Activated T-cell treated with anti-CD3 and anti-CD28 coated beads, Interleukin-2, amount 50 U/mL, for 4 hours (primary cell): ENCODE data around the gene TMEM244. TPM values are rescaled to one million over a fixed set of nuclear protein-coding genes. Genes with fewer than 3 reads are reported as not detected.
A peak's percentile ranks its signal among the peaks of the same experiment; 100 is the strongest.
"Not testable (repeated sequence)": the region's sequence is repeated elsewhere in the genome, so short reads cannot be mapped to it uniquely, and the experiment has no call there.

Source experiments
- ATAC-seq, 2 donors: fragments of 200-7000 bp; cut with Tn5 transposase; one replicate each; pipeline ENCODE4 v1.10.0; 2021
- DNase-seq: peaks from one replicate; pipeline ENCODE4 v3.0.0-alpha.2; 2020
- H3K27me3 Mint-ChIP-seq: one replicate; pipeline ENCODE4 v1.8.0; 2021; ENCODE audit warnings: low read depth, mixed read lengths
- H3K36me3 Mint-ChIP-seq: one replicate; pipeline ENCODE4 v1.8.0; 2022; ENCODE audit warnings: mixed read lengths; ENCODE audit not compliant: insufficient read depth
- H3K4me1 Mint-ChIP-seq: one replicate; pipeline ENCODE4 v1.8.0; 2021; ENCODE audit warnings: low read depth, mixed read lengths
- H3K4me3 Mint-ChIP-seq: one replicate; pipeline ENCODE4 v1.8.0; 2021; ENCODE audit warnings: mild to moderate bottlenecking, moderate library complexity, mixed read lengths
- H3K9me3 Mint-ChIP-seq: one replicate; pipeline ENCODE4 v1.8.0; 2021; ENCODE audit warnings: mixed read lengths
- total RNA-seq, 3 donors: library from RNA; stranded (reverse); gene quantifications; one replicate each; pipeline ENCODE4 v1.2.1, GENCODE V29; 2021

The TMEM244 gene
- total RNA-seq, 3 donors from 2014 or later, result not detected

- ATAC-seq (no peak), DNase-seq (no peak)
- H3K4me3 Mint-ChIP-seq, result no peak overlapping the region
- H3K27me3 Mint-ChIP-seq, result no peaks in the 10 kb centered on the region
- H3K36me3 Mint-ChIP-seq, result no peaks in the 10 kb centered on the region
- no peaks in the 10 kb centered on the region for H3K9me3 Mint-ChIP-seq
- H3K4me1 Mint-ChIP-seq, result peaks cover 4% of the 10 kb centered on the region
Observed at GRCh38 chr6:129853996-129854711, 7.0 kb downstream of the TMEM244 start.

DNA sequence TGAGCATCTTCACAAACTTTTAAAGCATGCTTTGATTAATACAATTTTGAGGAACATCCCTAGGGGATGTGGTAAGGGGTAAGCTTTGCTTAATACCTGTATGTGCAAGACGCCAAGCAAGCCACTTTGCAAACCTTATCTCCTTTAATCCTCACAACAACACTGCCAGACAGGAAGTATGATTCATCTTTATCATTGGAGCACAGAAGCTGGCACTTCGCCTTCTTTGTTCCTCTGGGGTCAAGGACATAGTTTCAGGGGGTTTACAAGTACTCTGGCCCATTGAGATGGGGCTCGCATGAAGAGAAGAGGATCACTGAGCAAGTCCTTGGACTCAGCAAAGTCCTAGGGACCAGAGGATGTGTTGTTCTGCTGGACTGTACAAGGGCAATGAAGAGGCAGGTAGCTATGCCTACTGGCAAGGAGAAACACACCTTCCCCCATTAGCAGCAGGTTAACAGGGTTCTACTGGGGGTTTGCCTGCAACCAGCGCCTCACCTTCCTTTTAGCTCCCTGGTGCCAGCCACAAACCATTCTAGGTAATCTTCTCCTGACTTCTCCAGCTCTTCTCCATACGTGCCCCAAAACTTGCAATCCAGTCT is 8.8 kb downstream of the TMEM244 start:
- DNase-seq (no peak), ATAC-seq (no peak)
- Mint-ChIP-seq H3K4me1 (peaks cover 4% of the 10 kb centered on the region), H3K27me3 (no peaks in the 10 kb centered on the region), H3K36me3 (no peaks in the 10 kb centered on the region), H3K9me3 (no peaks in the 10 kb centered on the region), H3K4me3 (no peak overlapping the region)

DNA sequence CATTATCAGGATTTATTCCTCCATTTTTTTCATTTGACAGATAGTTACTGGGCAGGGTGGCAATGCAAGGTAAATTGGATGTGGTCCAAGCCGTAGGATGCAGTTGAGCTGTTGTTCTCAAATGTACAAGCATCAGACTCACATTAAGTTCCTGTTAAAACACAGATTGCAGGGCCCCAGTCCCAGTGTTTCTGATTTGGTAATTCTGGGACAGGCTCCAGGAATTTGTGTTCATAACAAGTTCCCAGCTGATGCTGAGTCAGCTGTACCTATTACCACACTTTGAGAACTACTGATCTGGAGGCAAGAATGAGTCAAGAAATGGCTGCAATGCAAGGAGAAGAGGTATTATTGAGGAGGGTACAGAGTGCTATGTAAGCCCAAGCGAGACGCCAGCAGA is 11.7 kb downstream of the TMEM244 start:
- no peak for DNase-seq
- no peak for ATAC-seq
- Mint-ChIP-seq H3K4me1 (peaks cover 2% of the 10 kb centered on the region), H3K36me3 (no peaks in the 10 kb centered on the region), H3K4me3 (no peak overlapping the region), H3K27me3 (no peaks in the 10 kb centered on the region), H3K9me3 (no peaks in the 10 kb centered on the region)

DNA sequence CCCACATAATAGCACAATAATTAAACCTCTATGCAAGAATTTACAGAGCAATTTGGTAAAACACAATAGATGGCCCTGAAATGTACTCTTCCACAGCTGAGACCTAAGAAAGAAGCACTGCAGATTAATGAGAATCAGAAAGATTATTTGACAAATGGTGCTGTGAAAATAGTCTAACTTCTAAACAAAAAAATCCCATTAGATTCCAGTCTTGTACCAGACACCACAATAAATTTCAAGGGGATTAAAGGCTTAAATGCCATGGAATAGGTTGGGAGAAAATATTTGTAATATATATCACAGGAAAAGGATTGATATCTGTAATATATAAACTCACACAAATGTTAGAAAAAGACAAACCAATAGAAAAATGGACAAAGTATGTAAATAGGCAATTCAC is 14.4 kb downstream of the TMEM244 start:
- Mint-ChIP-seq H3K27me3 (no peaks in the 10 kb centered on the region), H3K9me3 (no peaks in the 10 kb centered on the region), H3K36me3 (no peaks in the 10 kb centered on the region), H3K4me3 (no peak overlapping the region), H3K4me1 (no peaks in the 10 kb centered on the region)
- no peak for ATAC-seq
- DNase-seq, result no peak

GRCh38 chr6:129845696-129846095 is 15.4 kb downstream of the TMEM244 start:
- Mint-ChIP-seq H3K9me3 (no peaks in the 10 kb centered on the region), H3K36me3 (no peaks in the 10 kb centered on the region), H3K27me3 (no peaks in the 10 kb centered on the region), H3K4me1 (no peaks in the 10 kb centered on the region), H3K4me3 (no peak overlapping the region)
- DNase-seq (no peak), ATAC-seq (no peak)

DNA sequence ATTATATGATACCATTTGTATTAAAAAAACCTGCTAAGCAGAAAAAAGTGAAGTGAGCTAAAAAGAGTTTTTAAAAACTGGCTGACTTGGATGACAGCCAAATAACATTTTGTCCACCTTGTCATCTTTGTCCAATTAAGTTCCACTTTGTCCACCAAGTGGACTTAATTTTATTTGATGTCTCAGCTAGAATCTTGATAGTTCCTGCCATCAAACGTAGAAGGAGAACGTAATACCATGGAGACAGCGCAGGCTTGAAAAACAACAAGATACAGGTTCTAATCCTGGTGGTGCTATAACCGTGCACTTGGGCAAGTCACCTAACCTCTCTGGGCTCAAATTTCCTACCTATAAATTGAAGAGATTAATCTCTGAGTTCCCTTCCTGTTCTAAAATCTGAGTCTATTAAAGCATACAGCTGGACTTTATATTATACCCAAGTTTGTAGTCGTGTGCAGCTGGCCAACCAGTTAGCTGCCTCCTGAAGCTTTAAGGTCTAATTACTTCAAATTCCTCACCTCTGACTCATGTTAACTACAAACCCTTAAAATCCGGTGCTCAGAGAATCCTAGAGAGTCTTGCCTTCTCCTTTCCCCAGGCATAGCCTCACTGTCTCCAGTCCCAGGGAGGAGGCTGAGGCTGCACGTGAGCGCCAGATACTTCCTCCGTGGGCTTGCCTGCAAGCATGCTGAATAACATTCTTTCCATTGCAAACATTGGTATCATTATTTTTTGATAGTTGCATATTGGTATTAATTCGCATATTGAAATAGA is 16.8 kb downstream of the TMEM244 start:
- ATAC-seq, result no peak
- DNase-seq, result no peak
- Mint-ChIP-seq H3K36me3 (no peaks in the 10 kb centered on the region), H3K4me1 (no peaks in the 10 kb centered on the region), H3K4me3 (no peak overlapping the region), H3K9me3 (no peaks in the 10 kb centered on the region), H3K27me3 (peaks cover under 1% of the 10 kb centered on the region)

DNA sequence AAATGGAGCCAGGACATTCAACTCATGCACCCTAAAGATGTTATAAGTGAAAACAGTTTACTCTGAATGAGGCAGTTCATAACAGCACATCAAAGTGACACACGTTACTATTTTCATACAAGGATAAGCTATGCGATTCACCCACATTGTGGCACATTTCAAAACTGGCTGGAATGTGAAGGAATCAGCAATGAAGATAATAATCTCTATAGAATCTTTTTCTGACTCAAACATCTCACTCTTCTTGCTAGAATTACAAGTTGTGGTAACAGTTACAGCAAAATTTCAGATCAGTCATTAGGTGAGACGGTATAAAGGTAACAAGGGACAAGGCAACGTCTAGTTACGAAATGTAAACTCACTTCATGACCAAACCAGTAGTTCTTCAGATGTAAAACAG is 17.5 kb downstream of the TMEM244 start:
- H3K36me3 Mint-ChIP-seq, result no peaks in the 10 kb centered on the region
- no peak for DNase-seq
- no peak overlapping the region for H3K4me3 Mint-ChIP-seq
- H3K4me1 Mint-ChIP-seq, result no peaks in the 10 kb centered on the region
- no peak for ATAC-seq
- H3K27me3 Mint-ChIP-seq, result peaks cover 2% of the 10 kb centered on the region
- no peaks in the 10 kb centered on the region for H3K9me3 Mint-ChIP-seq

DNA sequence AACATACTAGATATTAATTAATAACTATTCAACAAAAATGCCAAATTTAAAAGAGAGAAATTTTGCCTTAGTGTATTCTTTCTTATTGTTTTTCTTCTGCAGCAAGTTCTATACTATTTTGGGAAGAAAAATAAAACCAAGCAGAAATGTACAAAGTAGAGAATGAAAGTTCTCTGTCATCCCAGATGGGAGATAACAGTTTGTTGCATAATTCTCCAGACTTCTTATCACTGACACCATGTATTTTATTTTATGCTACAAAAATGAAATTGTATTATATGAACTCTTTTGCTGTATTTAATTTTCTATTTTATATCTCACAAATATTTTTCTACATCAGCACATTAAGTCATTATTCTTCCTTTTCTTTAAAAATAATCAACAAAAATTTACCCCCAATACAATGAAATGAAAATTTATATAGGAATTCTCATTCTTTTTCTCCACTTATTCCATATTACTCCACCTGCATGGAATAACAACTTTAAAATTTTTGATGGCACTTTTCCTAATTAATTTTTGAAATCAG is 18.2 kb downstream of the TMEM244 start:
- Mint-ChIP-seq H3K27me3 (peaks cover 2% of the 10 kb centered on the region), H3K9me3 (no peaks in the 10 kb centered on the region), H3K4me1 (no peaks in the 10 kb centered on the region), H3K4me3 (no peak overlapping the region), H3K36me3 (no peaks in the 10 kb centered on the region)
- no peak for ATAC-seq
- no peak for DNase-seq

DNA sequence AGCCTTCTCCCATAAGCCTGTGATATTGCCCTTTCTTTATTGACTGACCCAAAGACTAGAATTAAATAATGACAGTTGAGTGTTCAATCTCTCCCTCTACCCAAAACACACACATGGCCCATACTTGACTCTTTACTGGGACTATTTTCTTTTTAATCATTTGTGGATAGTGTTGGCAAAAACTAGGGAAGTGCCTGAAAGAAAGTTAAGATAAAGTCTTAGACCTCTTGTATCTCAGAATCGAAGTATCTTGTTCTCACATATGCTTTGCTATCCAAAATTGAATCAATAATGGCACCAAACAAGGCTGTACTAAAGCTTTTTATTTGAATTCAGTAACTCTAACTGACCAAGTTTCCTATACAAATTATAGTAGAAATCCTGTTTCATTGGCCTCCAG is 19.0 kb downstream of the TMEM244 start:
- H3K27me3 Mint-ChIP-seq, result peaks cover 2% of the 10 kb centered on the region
- no peaks in the 10 kb centered on the region for H3K36me3 Mint-ChIP-seq
- H3K9me3 Mint-ChIP-seq, result peaks cover 4% of the 10 kb centered on the region
- H3K4me1 Mint-ChIP-seq, result no peaks in the 10 kb centered on the region
- no peak for DNase-seq
- no peak overlapping the region for H3K4me3 Mint-ChIP-seq
- no peak for ATAC-seq

- H3K9me3 Mint-ChIP-seq, H3K4me1 Mint-ChIP-seq, ATAC-seq: not testable (repeated sequence)
Observed at GRCh38 chr6:129839562-129839961, 21.6 kb downstream of the TMEM244 start.

DNA sequence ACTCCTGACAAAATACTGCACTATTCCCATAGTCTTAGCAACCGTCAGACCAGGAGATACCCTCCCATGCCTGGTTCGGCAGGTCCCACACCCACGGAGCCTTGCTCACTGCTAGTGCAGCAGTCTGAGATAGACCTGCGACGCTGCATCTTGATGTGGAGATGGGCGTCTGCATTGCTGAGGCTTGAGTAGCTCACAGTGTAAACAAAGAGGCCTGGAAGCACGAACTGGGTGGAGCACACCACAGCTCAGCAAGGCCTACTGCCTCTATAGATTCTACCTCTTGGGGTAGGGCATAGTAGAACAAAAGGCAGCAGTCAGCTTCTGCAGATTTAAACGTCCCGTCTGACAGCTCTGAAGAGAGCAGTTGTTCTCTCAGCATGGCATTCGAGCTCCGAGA is 25.4 kb downstream of the TMEM244 start:
- H3K9me3 Mint-ChIP-seq, result peaks cover 4% of the 10 kb centered on the region
- no peak overlapping the region for H3K4me3 Mint-ChIP-seq
- H3K36me3 Mint-ChIP-seq, result peaks cover 1% of the 10 kb centered on the region
- ATAC-seq, result no peak
- H3K27me3 Mint-ChIP-seq, result peaks cover 2% of the 10 kb centered on the region
- H3K4me1 Mint-ChIP-seq, result peaks cover 2% of the 10 kb centered on the region
- no peak for DNase-seq

More at GRCh38 chr6:129839562-129839961, 21.6 kb downstream of the TMEM244 start:
- not testable (repeated sequence) for H3K36me3 Mint-ChIP-seq, DNase-seq, H3K27me3 Mint-ChIP-seq, H3K4me3 Mint-ChIP-seq

GRCh38 chr6:129832299-129832698 is 28.8 kb downstream of the TMEM244 start:
- Mint-ChIP-seq H3K27me3 (no peaks in the 10 kb centered on the region), H3K4me1 (peaks cover 2% of the 10 kb centered on the region), H3K4me3 (no peak overlapping the region), H3K36me3 (peaks cover 1% of the 10 kb centered on the region), H3K9me3 (peaks cover under 1% of the 10 kb centered on the region)
- ATAC-seq, result no peak
- no peak for DNase-seq

DNA sequence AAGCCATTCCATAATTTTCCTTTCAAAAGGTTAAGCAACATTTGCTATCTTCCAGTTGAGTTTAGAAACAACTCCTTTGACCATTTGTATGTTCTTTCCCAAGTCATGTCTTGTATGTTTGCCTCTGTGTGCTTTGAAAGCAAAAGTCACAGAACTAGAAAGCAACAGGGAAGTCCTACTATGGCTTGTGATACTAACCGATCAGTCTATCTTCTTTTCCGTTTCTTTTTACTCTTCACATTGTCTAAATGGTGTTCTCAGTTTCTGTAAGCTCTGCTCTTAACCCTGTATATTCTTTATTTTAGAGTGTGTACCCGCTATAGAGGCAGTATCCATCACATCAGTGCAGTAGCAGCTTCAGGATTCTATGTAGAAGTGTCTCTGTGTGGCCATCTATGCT is 32.9 kb downstream of the TMEM244 start:
- H3K27me3 Mint-ChIP-seq, result peaks cover 6% of the 10 kb centered on the region
- peaks cover 2% of the 10 kb centered on the region for H3K4me1 Mint-ChIP-seq
- ATAC-seq (no peak), DNase-seq (no peak)
- no peak overlapping the region for H3K4me3 Mint-ChIP-seq
- H3K36me3 Mint-ChIP-seq, result no peaks in the 10 kb centered on the region
- H3K9me3 Mint-ChIP-seq, result no peaks in the 10 kb centered on the region

DNA sequence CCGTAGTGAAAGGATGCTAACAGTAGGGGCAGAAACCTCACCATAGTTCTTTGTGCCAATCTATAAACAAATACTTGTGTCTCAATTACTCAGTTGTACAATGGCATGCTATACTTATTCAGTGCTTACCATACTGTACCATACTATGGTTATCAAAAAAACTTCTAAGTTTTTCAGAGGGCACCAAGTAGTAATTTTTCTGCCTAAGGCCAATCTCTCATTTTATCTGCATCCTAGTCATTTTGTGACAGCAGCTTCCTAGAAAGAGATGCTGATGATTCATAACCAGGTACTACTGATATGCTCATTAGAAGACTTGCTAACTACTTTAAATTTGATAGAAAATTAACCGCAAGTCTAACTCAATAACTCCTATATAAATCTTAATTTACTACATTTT is 42.9 kb downstream of the TMEM244 start:
- Mint-ChIP-seq H3K36me3 (no peaks in the 10 kb centered on the region), H3K4me3 (no peak overlapping the region), H3K27me3 (peaks cover 19% of the 10 kb centered on the region), H3K9me3 (no peaks in the 10 kb centered on the region), H3K4me1 (no peaks in the 10 kb centered on the region)
- DNase-seq (no peak), ATAC-seq (peak; percentile 27 to 28)
